HepG2 (cell line): ENCODE results near the gene SLC38A3. TPM values are rescaled to one million over a fixed set of nuclear protein-coding genes. Genes with fewer than 3 reads are reported as not detected.
A peak's percentile ranks its signal among the peaks of the same experiment; 100 is the strongest.

ENCODE experiments used
- ATAC-seq: fragments of 200-7000 bp; cut with Tn5 transposase; 3 replicates; pipeline ENCODE4 v1.9.1; 2020; ENCODE audit warnings: mild to moderate bottlenecking, moderate library complexity
- BruUV-seq: library from RNA; stranded (reverse); fragments of 400-500 nt; replicated peaks from 2 replicates; lab custom pipeline; 2021; lab: Mats Ljungman, UMichigan
- CTCF ChIA-PET: fragments of 300-600 bp; formaldehyde crosslinking; extraction: SDS; loops from one replicate; lab custom pipeline; 2021; ENCODE audit warnings: low total read pairs, inconsistent platforms, low intra/inter-chr PET ratio; lab: Yijun Ruan, JAX
- POLR2A ChIA-PET: fragments of 350-600 bp; sonication (Branson Sonifier 250); formaldehyde crosslinking; loops from one replicate; lab custom pipeline; 2020; ENCODE audit warnings: antibody characterized with exemption, inconsistent platforms; lab: Yijun Ruan, JAX
- DNase-seq: peaks from one replicate; pipeline ENCODE4 v3.0.0-alpha.2; 2015; ENCODE audit warnings: low spot score
- FAIRE-seq: peaks from 3 replicates; lab custom pipeline; 2011; peaks lifted over from hg19 to GRCh38; lab: Jason Lieb, UNC
- H2AFZ ChIP-seq: one replicate; pipeline ENCODE4 v1.6.1; 2011; ENCODE audit warnings: low read length, inconsistent platforms
- H3K27ac ChIP-seq: fragments of 300-600 bp; 3 replicates; pipeline ENCODE4 v1.8.0; 2011; ENCODE audit warnings: mixed run types, mild to moderate bottlenecking, mixed read lengths, low read length, inconsistent platforms; ENCODE audit not compliant: insufficient read depth; ENCODE audit errors: extremely low read length
- H3K27me3 ChIP-seq, 2 experiments: fragments of 200-600 bp in 1 of 2; 2 replicates in 1 of 2; 3 replicates in 1 of 2; pipeline versions ENCODE4 v1.6.0 to v1.8.0; 2011; ENCODE audit warnings: low read length in 2 of 2, mild to moderate bottlenecking in 2 of 2, moderate library complexity in 2 of 2, inconsistent platforms in 1 of 2; ENCODE audit not compliant: insufficient read depth in 2 of 2, control insufficient read depth in 1 of 2
- H3K36me3 ChIP-seq, 2 experiments: fragments of 200-600 bp in 1 of 2; replicated peaks in 1 of 2; 2 replicates in 1 of 2; 3 replicates in 1 of 2; pipeline versions ENCODE4 v1.5.1 to v1.8.0; 2011; ENCODE audit warnings: low read length in 2 of 2, inconsistent platforms in 1 of 2; ENCODE audit not compliant: insufficient read depth in 2 of 2, control insufficient read depth in 1 of 2
- H3K4me1 ChIP-seq: 2 replicates; pipeline ENCODE4 v1.5.1; 2012; ENCODE audit warnings: low read length, inconsistent platforms; ENCODE audit not compliant: insufficient read depth
- H3K4me2 ChIP-seq: 2 replicates; pipeline ENCODE4 v1.6.0; 2011; ENCODE audit warnings: low read depth, low read length, inconsistent platforms
- H3K4me3 ChIP-seq, 3 experiments: fragments of 200-600 bp in 1 of 3; sonication (generic), shearing (Covaris generic) in 1 of 3; replicated peaks in 1 of 3; 2 replicates each; pipeline ENCODE4 v1.5.1; 2011 to 2016; ENCODE audit warnings: low read length in 3 of 3, inconsistent platforms in 2 of 3, low read depth in 2 of 3, mild to moderate bottlenecking in 2 of 3, control low read depth in 1 of 3, mixed read lengths in 1 of 3; ENCODE audit not compliant: insufficient read depth in 1 of 3
- H3K79me2 ChIP-seq: one replicate; pipeline ENCODE4 v1.6.1; 2011; ENCODE audit warnings: low read length, inconsistent platforms; ENCODE audit not compliant: insufficient read depth
- H3K9ac ChIP-seq: 2 replicates; pipeline ENCODE4 v1.6.0; 2011; ENCODE audit warnings: mild to moderate bottlenecking, low read depth, low read length, inconsistent platforms; ENCODE audit not compliant: insufficient read depth
- H3K9me3 ChIP-seq: 2 replicates; pipeline ENCODE4 v1.5.1; 2012; ENCODE audit warnings: mild to moderate bottlenecking, low read length
- H4K20me1 ChIP-seq: 2 replicates; pipeline ENCODE4 v1.6.0; 2011; ENCODE audit warnings: inconsistent platforms, mild to moderate bottlenecking, low read length, moderate library complexity; ENCODE audit not compliant: insufficient read depth
- CEBPB ChIP-seq: IDR thresholded peaks from 2 replicates; pipeline ENCODE4 v1.6.1; 2011; ENCODE audit warnings: low read depth, low read length, improper control_type of control experiment, borderline replicate concordance
- SALL2 ChIP-seq: sonication (generic); formaldehyde crosslinking; IDR thresholded peaks from 2 replicates; pipeline ENCODE4 v1.8.1; 2023; ENCODE audit warnings: mild to moderate bottlenecking, missing genetic modification reagents, inconsistent platforms
- SIN3A ChIP-seq: IDR thresholded peaks from 2 replicates; pipeline ENCODE4 v1.6.1; 2011; ENCODE audit warnings: low read depth, mild to moderate bottlenecking, control low read depth, low read length, borderline replicate concordance
- ZNF260 ChIP-seq: sonication (generic); formaldehyde crosslinking; IDR thresholded peaks from 2 replicates; pipeline ENCODE4 v1.4.0; 2020; ENCODE audit warnings: missing genetic modification reagents, low read depth, mild to moderate bottlenecking, borderline replicate concordance
- ZNF329 ChIP-seq: sonication (generic); formaldehyde crosslinking; IDR thresholded peaks from 2 replicates; pipeline ENCODE4 v1.9.0; 2021; ENCODE audit warnings: low read depth, mild to moderate bottlenecking, missing genetic modification reagents
- ZNF337 ChIP-seq: sonication (generic); formaldehyde crosslinking; IDR thresholded peaks from 2 replicates; pipeline ENCODE4 v1.5.1; 2020; ENCODE audit warnings: missing genetic modification reagents, low read depth, mild to moderate bottlenecking, borderline replicate concordance
- ZNF878 ChIP-seq: sonication (generic); formaldehyde crosslinking; IDR thresholded peaks from 2 replicates; pipeline ENCODE4 v1.8.1; 2023; ENCODE audit warnings: mild to moderate bottlenecking, missing genetic modification reagents, moderate library complexity
- ZNF879 ChIP-seq: sonication (generic); formaldehyde crosslinking; IDR thresholded peaks from 2 replicates; pipeline ENCODE4 v1.8.1; 2023; ENCODE audit warnings: missing genetic modification reagents
- WGBS: methylation state at CpG from one replicate; pipeline ENCODE4 v1.1.6; 2017; ENCODE audit warnings: low lambda C conversion rate; 5-methylcytosine and 5-hydroxymethylcytosine counted together
- in situ Hi-C: cut with HindIII; loops from 2 replicates; pipeline ENCODE4 v1.10.0; 2017; ENCODE audit warnings: low pct_unique_long_range_greater_than_20kb; ENCODE audit not compliant: extremely low pct_ligation_motif_present
- intact Hi-C: fragments of 100-400 bp; cut with micrococcal nuclease; formaldehyde crosslinking; loops from one replicate; pipeline ENCODE4 v1.10.0; 2022; ENCODE audit not compliant: unreplicated experiment
- polyA plus RNA-seq, 8 experiments: library from polyadenylated mRNA; depleted of rRNA in 3 of 8; stranded (reverse) in 7 of 8; unstranded in 1 of 8; fragments of >200 nt; fragmentation: Illumina TruSeq in 4 of 8; extraction: Trizol in 4 of 8; gene quantifications; 2 replicates each; pipeline versions ENCODE4 v1.2.1 to v1.2.3, GENCODE V29; 2011 to 2016; ENCODE audit warnings: low read depth in 4 of 8, missing spikeins in 1 of 8, mixed read lengths in 1 of 8; ENCODE audit not compliant: insufficient read depth in 1 of 8
- total RNA-seq, 5 experiments: library from RNA; depleted of rRNA; stranded (reverse); fragments of >200 nt; fragmentation: Illumina TruSeq; extraction: Trizol; gene quantifications; 2 replicates each; pipeline ENCODE4 v1.2.3, GENCODE V29; 2016; ENCODE audit warnings: low read depth in 1 of 5
- TF ChIP-seq, protein P1 (sequence below): sonication (generic); formaldehyde crosslinking; IDR thresholded peaks from 2 replicates; pipeline ENCODE4 v1.5.0; 2020; ENCODE audit warnings: mild to moderate bottlenecking, missing genetic modification reagents, borderline replicate concordance
- TF ChIP-seq, protein P2 (sequence below): sonication (generic); formaldehyde crosslinking; conservative IDR thresholded peaks from 2 replicates; pipeline ENCODE4 v1.8.1; 2023; ENCODE audit warnings: missing genetic modification reagents
- TF ChIP-seq, protein P3 (sequence below): sonication (generic); formaldehyde crosslinking; conservative IDR thresholded peaks from 2 replicates; pipeline ENCODE4 v1.4.0; 2020; ENCODE audit warnings: missing genetic modification reagents

SLC38A3 gene
- total and polyA plus RNA-seq, 2 of the 13 experiments (the other 11 are each of a cell fraction or from before 2014, with no cell fraction given), result 29.8 to 164 TPM

DNA sequence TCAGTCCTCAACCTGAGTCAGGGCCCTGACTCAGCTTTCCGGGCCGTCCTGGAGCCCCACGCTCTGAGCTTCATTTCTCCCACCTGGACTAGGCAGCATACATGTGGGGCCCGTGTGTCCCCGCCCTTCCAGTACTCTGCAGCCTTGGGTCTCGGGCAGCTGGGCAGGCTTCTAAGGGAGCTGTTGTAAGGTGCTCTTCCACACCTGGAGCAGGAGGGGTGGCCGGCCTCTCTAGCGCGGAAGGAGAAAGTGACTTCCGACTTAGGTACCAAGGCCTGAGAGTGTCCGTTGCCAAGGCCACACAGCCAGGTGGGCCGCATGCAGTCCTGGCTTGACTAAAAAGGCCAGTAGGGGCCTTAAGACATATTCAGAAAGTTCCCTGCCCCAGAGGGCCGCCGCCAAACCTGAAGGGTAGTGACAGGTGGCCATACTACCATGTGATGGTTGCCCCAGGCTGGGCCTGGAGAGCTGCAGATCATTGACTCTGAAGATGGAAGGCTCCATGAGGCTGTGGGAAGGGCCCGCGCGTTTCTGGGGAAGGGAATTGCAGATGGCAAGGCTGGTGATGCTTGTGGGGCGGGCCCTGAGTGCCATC is 54.5 kb downstream of the SLC38A3 start:
- TSS peak; percentile 36 for BruUV-seq
- 57% methylated on average over 14 of the region's 18 CpGs for WGBS
- Histone ChIP-seq H2AFZ (no peak overlapping the region), H3K9me3 (no peaks in the 10 kb centered on the region), H3K27ac (peak overlapping the region; percentile 99), H3K79me2 (peaks cover 12% of the 10 kb centered on the region), H4K20me1 (no peaks in the 10 kb centered on the region), H3K4me2 (peak overlapping the region; percentile 88), H3K27me3 (no peaks in the 10 kb centered on the region), H3K9ac (peak overlapping the region; percentile 94), H3K36me3 (peaks cover 13 to 26% of the 10 kb centered on the region in 2 experiments), H3K4me1 (peaks cover 53% of the 10 kb centered on the region), H3K4me3 (peak overlapping the region; percentile 18 to 76 (median 24))
- ChIA-PET CTCF (interaction anchor here (1.3 to 3.0 kb wide), 2 partner anchors 13 to 67 kb away, joined by 4 to 81 read pairs; no protein-coding TSS in a partner anchor), POLR2A (interaction anchor here (0.6 to 8.0 kb wide), 26 partner anchors 8 to 78 kb away, joined by 3 to 155 read pairs (median 8); partner anchors contain the start of genes GNAI2, HYAL1, HYAL2 and HYAL3)
- intact Hi-C loops, result loop anchor here (1.0 to 5.0 kb wide), 2 partner anchors 14 to 43 kb away; partner anchors contain the start of gene HYAL1
- ATAC-seq (peak; percentile 0; the same call in 2 of the 3 replicates), DNase-seq (no peak), FAIRE-seq (no peak)
- in situ Hi-C loops, result loop anchor here (5.0 kb wide), 1 partner anchor 63 kb away; the partner anchor contains the start of gene HYAL2
- TF ChIP-seq, protein P1, sequence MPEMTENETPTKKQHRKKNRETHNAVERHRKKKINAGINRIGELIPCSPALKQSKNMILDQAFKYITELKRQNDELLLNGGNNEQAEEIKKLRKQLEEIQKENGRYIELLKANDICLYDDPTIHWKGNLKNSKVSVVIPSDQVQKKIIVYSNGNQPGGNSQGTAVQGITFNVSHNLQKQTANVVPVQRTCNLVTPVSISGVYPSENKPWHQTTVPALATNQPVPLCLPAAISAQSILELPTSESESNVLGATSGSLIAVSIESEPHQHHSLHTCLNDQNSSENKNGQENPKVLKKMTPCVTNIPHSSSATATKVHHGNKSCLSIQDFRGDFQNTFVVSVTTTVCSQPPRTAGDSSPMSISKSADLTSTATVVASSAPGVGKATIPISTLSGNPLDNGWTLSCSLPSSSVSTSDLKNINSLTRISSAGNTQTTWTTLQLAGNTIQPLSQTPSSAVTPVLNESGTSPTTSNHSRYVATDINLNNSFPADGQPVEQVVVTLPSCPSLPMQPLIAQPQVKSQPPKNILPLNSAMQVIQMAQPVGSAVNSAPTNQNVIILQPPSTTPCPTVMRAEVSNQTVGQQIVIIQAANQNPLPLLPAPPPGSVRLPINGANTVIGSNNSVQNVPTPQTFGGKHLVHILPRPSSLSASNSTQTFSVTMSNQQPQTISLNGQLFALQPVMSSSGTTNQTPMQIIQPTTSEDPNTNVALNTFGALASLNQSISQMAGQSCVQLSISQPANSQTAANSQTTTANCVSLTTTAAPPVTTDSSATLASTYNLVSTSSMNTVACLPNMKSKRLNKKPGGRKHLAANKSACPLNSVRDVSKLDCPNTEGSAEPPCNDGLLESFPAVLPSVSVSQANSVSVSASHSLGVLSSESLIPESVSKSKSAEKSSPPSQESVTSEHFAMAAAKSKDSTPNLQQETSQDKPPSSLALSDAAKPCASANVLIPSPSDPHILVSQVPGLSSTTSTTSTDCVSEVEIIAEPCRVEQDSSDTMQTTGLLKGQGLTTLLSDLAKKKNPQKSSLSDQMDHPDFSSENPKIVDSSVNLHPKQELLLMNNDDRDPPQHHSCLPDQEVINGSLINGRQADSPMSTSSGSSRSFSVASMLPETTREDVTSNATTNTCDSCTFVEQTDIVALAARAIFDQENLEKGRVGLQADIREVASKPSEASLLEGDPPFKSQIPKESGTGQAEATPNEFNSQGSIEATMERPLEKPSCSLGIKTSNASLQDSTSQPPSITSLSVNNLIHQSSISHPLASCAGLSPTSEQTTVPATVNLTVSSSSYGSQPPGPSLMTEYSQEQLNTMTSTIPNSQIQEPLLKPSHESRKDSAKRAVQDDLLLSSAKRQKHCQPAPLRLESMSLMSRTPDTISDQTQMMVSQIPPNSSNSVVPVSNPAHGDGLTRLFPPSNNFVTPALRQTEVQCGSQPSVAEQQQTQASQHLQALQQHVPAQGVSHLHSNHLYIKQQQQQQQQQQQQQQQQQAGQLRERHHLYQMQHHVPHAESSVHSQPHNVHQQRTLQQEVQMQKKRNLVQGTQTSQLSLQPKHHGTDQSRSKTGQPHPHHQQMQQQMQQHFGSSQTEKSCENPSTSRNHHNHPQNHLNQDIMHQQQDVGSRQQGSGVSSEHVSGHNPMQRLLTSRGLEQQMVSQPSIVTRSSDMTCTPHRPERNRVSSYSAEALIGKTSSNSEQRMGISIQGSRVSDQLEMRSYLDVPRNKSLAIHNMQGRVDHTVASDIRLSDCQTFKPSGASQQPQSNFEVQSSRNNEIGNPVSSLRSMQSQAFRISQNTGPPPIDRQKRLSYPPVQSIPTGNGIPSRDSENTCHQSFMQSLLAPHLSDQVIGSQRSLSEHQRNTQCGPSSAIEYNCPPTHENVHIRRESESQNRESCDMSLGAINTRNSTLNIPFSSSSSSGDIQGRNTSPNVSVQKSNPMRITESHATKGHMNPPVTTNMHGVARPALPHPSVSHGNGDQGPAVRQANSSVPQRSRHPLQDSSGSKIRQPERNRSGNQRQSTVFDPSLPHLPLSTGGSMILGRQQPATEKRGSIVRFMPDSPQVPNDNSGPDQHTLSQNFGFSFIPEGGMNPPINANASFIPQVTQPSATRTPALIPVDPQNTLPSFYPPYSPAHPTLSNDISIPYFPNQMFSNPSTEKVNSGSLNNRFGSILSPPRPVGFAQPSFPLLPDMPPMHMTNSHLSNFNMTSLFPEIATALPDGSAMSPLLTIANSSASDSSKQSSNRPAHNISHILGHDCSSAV, result 0 out of 2 replicates have a peak, but pooled peaks have one; percentile 0
- TF ChIP-seq ZNF879 (CRISPR knock-in tag) (0 out of 2 replicates have a peak, but pooled peaks have one; percentile 22), CEBPB (no peak), ZNF337 (no peak), ZNF878 (CRISPR knock-in tag) (0 out of 2 replicates have a peak, but pooled peaks have one; percentile 32), SALL2 (CRISPR knock-in tag) (no peak), SIN3A (peak; percentile 44; the same call in 1 of the 2 replicates), ZNF260 (CRISPR knock-in tag) (0 out of 2 replicates have a peak, but pooled peaks have one; percentile 53), ZNF329 (CRISPR knock-in tag) (0 out of 2 replicates have a peak, but pooled peaks have one; percentile 8)
- TF ChIP-seq, protein P2, sequence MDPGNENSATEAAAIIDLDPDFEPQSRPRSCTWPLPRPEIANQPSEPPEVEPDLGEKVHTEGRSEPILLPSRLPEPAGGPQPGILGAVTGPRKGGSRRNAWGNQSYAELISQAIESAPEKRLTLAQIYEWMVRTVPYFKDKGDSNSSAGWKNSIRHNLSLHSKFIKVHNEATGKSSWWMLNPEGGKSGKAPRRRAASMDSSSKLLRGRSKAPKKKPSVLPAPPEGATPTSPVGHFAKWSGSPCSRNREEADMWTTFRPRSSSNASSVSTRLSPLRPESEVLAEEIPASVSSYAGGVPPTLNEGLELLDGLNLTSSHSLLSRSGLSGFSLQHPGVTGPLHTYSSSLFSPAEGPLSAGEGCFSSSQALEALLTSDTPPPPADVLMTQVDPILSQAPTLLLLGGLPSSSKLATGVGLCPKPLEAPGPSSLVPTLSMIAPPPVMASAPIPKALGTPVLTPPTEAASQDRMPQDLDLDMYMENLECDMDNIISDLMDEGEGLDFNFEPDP (CRISPR knock-in tag), result no peak
- TF ChIP-seq, protein P3, sequence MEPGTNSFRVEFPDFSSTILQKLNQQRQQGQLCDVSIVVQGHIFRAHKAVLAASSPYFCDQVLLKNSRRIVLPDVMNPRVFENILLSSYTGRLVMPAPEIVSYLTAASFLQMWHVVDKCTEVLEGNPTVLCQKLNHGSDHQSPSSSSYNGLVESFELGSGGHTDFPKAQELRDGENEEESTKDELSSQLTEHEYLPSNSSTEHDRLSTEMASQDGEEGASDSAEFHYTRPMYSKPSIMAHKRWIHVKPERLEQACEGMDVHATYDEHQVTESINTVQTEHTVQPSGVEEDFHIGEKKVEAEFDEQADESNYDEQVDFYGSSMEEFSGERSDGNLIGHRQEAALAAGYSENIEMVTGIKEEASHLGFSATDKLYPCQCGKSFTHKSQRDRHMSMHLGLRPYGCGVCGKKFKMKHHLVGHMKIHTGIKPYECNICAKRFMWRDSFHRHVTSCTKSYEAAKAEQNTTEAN, result 0 out of 2 replicates have a peak, but pooled peaks have one; percentile 8
